Keratinocyte (primary cell): ENCODE data around the gene CARD6. TPM values are rescaled to one million over a fixed set of nuclear protein-coding genes. Genes with fewer than 3 reads are reported as not detected.

Experiments
- DNase-seq: peaks from one replicate; pipeline ENCODE4 v3.0.0-alpha.2; 2011; ENCODE audit warnings: low read depth, missing footprints, low spot score
- FAIRE-seq: peaks from 2 replicates; lab custom pipeline; 2011; peaks lifted over from hg19 to GRCh38; lab: Jason Lieb, UNC
- H2AFZ ChIP-seq: 2 replicates; pipeline ENCODE4 v1.6.0; 2012; ENCODE audit warnings: low read length, control low read depth, inconsistent platforms; ENCODE audit not compliant: control insufficient read depth
- H3K27ac ChIP-seq: 2 replicates; pipeline ENCODE4 v1.5.1; 2011; ENCODE audit warnings: low read length; ENCODE audit not compliant: control insufficient read depth, insufficient read depth
- H3K27me3 ChIP-seq: 3 replicates; pipeline ENCODE4 v1.6.0; 2011; ENCODE audit warnings: low read length; ENCODE audit not compliant: control insufficient read depth, insufficient read depth; ENCODE audit errors: extremely low read depth
- H3K36me3 ChIP-seq, 2 experiments: 2 replicates in 1 of 2; 3 replicates in 1 of 2; pipeline ENCODE4 v1.5.1; 2011; ENCODE audit warnings: low read length in 2 of 2, mild to moderate bottlenecking in 1 of 2; ENCODE audit not compliant: control insufficient read depth in 2 of 2, insufficient read depth in 2 of 2; ENCODE audit errors: extremely low read depth in 1 of 2
- H3K4me1 ChIP-seq: 3 replicates; pipeline ENCODE4 v1.5.1; 2011; ENCODE audit warnings: low read length; ENCODE audit not compliant: control insufficient read depth, insufficient read depth; ENCODE audit errors: extremely low read depth
- H3K4me2 ChIP-seq: 3 replicates; pipeline ENCODE4 v1.6.0; 2011; ENCODE audit warnings: low read depth, low read length; ENCODE audit not compliant: control insufficient read depth, insufficient read depth; ENCODE audit errors: extremely low read depth
- H3K4me3 ChIP-seq, 3 experiments: fragments of 200-600 bp in 1 of 3; sonication (generic) in 1 of 3; 2 replicates in 2 of 3; 3 replicates in 1 of 3; pipeline ENCODE4 v1.5.1; 2011 to 2016; ENCODE audit warnings: low read length in 3 of 3, mild to moderate bottlenecking in 3 of 3, control low read depth in 2 of 3, inconsistent platforms in 1 of 3, low read depth in 1 of 3, mixed read lengths in 1 of 3, mixed run types in 1 of 3, moderate library complexity in 1 of 3; ENCODE audit not compliant: control insufficient read depth in 2 of 3, insufficient read depth in 2 of 3; ENCODE audit errors: extremely low read depth in 1 of 3
- H3K79me2 ChIP-seq: 2 replicates; pipeline ENCODE4 v1.6.0; 2012; ENCODE audit warnings: low read length; ENCODE audit not compliant: control insufficient read depth, insufficient read depth
- H3K9ac ChIP-seq: 3 replicates; pipeline ENCODE4 v1.6.0; 2011; ENCODE audit warnings: low read length; ENCODE audit not compliant: control insufficient read depth, insufficient read depth; ENCODE audit errors: extremely low read depth
- H3K9me1 ChIP-seq: 3 replicates; pipeline ENCODE4 v1.6.0; 2011; ENCODE audit warnings: low read length; ENCODE audit not compliant: control insufficient read depth, insufficient read depth; ENCODE audit errors: extremely low read depth
- H3K9me3 ChIP-seq: 2 replicates; pipeline ENCODE4 v1.5.1; 2012; ENCODE audit warnings: low read depth, low read length; ENCODE audit not compliant: control insufficient read depth
- H4K20me1 ChIP-seq: 3 replicates; pipeline ENCODE4 v1.6.0; 2011; ENCODE audit warnings: low read length; ENCODE audit not compliant: control insufficient read depth, insufficient read depth; ENCODE audit errors: extremely low read depth
- CTCF ChIP-seq, 3 experiments: IDR thresholded peaks in 1 of 3; conservative IDR thresholded peaks in 1 of 3; optimal IDR thresholded peaks in 1 of 3; 2 replicates in 2 of 3; 3 replicates in 1 of 3; pipeline versions ENCODE3 to v1.5.1; 2011; ENCODE audit warnings: low read length in 3 of 3, mild to moderate bottlenecking in 3 of 3, moderate library complexity in 2 of 3, control low read depth in 1 of 3, inconsistent platforms in 1 of 3; ENCODE audit not compliant: insufficient read depth in 2 of 3; ENCODE audit errors: extremely low read depth in 1 of 3
- EZH2 ChIP-seq: IDR thresholded peaks from one replicate; pipeline ENCODE4 v1.6.1; 2012; ENCODE audit warnings: inconsistent platforms, mild to moderate bottlenecking, low read length, moderate library complexity
- dilution Hi-C: fragments of 300-500 bp; cut with MboI; formaldehyde crosslinking; loops from one replicate; pipeline ENCODE4 v1.7.0; 2020; ENCODE audit warnings: low sequenced_read_pairs; ENCODE audit not compliant: extremely low pct_ligation_motif_present
- polyA plus RNA-seq, 5 experiments: library from polyadenylated mRNA; depleted of rRNA in 3 of 5; stranded (reverse) in 3 of 5; stranded (forward) in 1 of 5; unstranded in 1 of 5; fragments of >200 nt; gene quantifications; 1 replicate in 1 of 5; 2 replicates in 3 of 5; 3 replicates in 1 of 5; pipeline versions ENCODE4 v1.2.1 to v1.2.3, GENCODE V29; 2011 to 2012; ENCODE audit warnings: missing spikeins in 2 of 5, low read depth in 1 of 5, low replicate concordance in 1 of 5

CARD6 gene
- polyA plus RNA-seq, 1 donor (not counting 4 experiments of a cell fraction or from before 2014, with no cell fraction given), result 4.4 TPM

- Histone ChIP-seq H3K79me2 (peaks cover 51% of the 10 kb centered on the region), H3K4me1 (peaks cover 14% of the 10 kb centered on the region)
These were observed 43.7 kb upstream of the CARD6 start for GRCh38 chr5:40797273-40798011.

GRCh38 chr5:40798012-40798800, 43.0 kb upstream of the CARD6 start, which contains the start of gene PRKAA1:
Gene PRKAA1 (minus strand): TSS chr5:40798374. CDS start chr5:40798189, 185 bp downstream.
- Histone ChIP-seq H3K36me3 (peaks cover 0 to 2% of the 10 kb centered on the region in 2 experiments), H4K20me1 (no peaks in the 10 kb centered on the region), H3K4me1 (peaks cover 14% of the 10 kb centered on the region), H3K9ac (peak within 1 kb of the TSS; percentile 88), H3K79me2 (peaks cover 43% of the 10 kb centered on the region), H3K27ac (peak within 1 kb of the TSS; percentile 76), H3K4me2 (peak within 1 kb of the TSS; percentile 94), H2AFZ (peak within 1 kb of the TSS; percentile 99), H3K9me1 (no peaks in the 10 kb centered on the region), H3K9me3 (no peaks in the 10 kb centered on the region), H3K27me3 (no peaks in the 10 kb centered on the region), H3K4me3 (peak within 1 kb of the TSS; percentile 91 to 100 (median 95))
- DNase-seq (no peak), FAIRE-seq (no peak)
- dilution Hi-C loops, result no loop called here
- no peak for TF ChIP-seq EZH2
- TF ChIP-seq CTCF (optimal IDR thresholded peaks at IDR 0.05 in 1 of 3, IDR thresholded peaks at IDR 0.05 in 1 of 3, conservative IDR thresholded peaks at IDR 0.05 in 1 of 3; ENCODE audit: extremely low read depth in 1 of 3, insufficient read depth in 2 of 3, low read length in 3 of 3), result peak in 2 of 3 experiments; percentile 71 to 72

More at GRCh38 chr5:40797273-40798011, 43.7 kb upstream of the CARD6 start:
- H3K4me2 ChIP-seq, result peak overlapping the region; percentile 87
- H3K27me3 ChIP-seq, result no peaks in the 10 kb centered on the region
- H4K20me1 ChIP-seq, result no peaks in the 10 kb centered on the region
- peaks cover 0 to 2% of the 10 kb centered on the region in 2 experiments for H3K36me3 ChIP-seq
- DNase-seq (no peak), FAIRE-seq (no peak)
- H3K27ac ChIP-seq, result peak overlapping the region; percentile 76
- peak overlapping the region; percentile 88 for H3K9ac ChIP-seq
- TF ChIP-seq CTCF (optimal IDR thresholded peaks at IDR 0.05 in 1 of 3, IDR thresholded peaks at IDR 0.05 in 1 of 3, conservative IDR thresholded peaks at IDR 0.05 in 1 of 3; ENCODE audit: extremely low read depth in 1 of 3, insufficient read depth in 2 of 3, low read length in 3 of 3) (no peak), EZH2 (no peak)
- H3K4me3 ChIP-seq, result peak overlapping the region; percentile 88 to 95 (median 91)
- no peaks in the 10 kb centered on the region for H3K9me1 ChIP-seq
- dilution Hi-C loops, result no loop called here
- H3K9me3 ChIP-seq, result no peaks in the 10 kb centered on the region
- peak overlapping the region; percentile 97 for H2AFZ ChIP-seq
